ENCODE data around the gene BTRC. TPM values are rescaled to one million over a fixed set of nuclear protein-coding genes. Genes with fewer than 3 reads are reported as not detected.

BTRC gene
- total and polyA plus RNA-seq, 7 donors = 2.4 to 32.6 (median 9.4) TPM

- WGBS, 2 donors = 30 to 39% methylated on average over 15 of the region's 15 CpGs
- Histone ChIP-seq H3K4me3 (peak overlapping the region in 2 of 4 donors; percentile 13 to 28), H3K9me3 (no peaks in the 10 kb centered on the region), H3K27ac (no peak overlapping the region), H3K36me3 (no peaks in the 10 kb centered on the region), H3K27me3 (peaks cover 7 to 72% (median 26%) of the 10 kb centered on the region in 3 donors), H3K4me1 (peaks cover 0 to 12% (median 5%) of the 10 kb centered on the region in 4 donors)
- no peak for TF ChIP-seq EP300 (IDR thresholded peaks at IDR 0.05)
- no peak for TF ChIP-seq POLR2AphosphoS5 (IDR thresholded peaks at IDR 0.05)
- TF ChIP-seq, protein P1, sequence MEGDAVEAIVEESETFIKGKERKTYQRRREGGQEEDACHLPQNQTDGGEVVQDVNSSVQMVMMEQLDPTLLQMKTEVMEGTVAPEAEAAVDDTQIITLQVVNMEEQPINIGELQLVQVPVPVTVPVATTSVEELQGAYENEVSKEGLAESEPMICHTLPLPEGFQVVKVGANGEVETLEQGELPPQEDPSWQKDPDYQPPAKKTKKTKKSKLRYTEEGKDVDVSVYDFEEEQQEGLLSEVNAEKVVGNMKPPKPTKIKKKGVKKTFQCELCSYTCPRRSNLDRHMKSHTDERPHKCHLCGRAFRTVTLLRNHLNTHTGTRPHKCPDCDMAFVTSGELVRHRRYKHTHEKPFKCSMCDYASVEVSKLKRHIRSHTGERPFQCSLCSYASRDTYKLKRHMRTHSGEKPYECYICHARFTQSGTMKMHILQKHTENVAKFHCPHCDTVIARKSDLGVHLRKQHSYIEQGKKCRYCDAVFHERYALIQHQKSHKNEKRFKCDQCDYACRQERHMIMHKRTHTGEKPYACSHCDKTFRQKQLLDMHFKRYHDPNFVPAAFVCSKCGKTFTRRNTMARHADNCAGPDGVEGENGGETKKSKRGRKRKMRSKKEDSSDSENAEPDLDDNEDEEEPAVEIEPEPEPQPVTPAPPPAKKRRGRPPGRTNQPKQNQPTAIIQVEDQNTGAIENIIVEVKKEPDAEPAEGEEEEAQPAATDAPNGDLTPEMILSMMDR (IDR thresholded peaks at IDR 0.05) = no peak
- TF ChIP-seq POLR2A (IDR thresholded peaks at IDR 0.05) = no peak
- no peak for DNase-seq
- intact Hi-C loops (cut with DNase I) = no loop called here
Observed at GRCh38 chr10:101311185-101312066, 42.5 kb upstream of the BTRC start.

DNA sequence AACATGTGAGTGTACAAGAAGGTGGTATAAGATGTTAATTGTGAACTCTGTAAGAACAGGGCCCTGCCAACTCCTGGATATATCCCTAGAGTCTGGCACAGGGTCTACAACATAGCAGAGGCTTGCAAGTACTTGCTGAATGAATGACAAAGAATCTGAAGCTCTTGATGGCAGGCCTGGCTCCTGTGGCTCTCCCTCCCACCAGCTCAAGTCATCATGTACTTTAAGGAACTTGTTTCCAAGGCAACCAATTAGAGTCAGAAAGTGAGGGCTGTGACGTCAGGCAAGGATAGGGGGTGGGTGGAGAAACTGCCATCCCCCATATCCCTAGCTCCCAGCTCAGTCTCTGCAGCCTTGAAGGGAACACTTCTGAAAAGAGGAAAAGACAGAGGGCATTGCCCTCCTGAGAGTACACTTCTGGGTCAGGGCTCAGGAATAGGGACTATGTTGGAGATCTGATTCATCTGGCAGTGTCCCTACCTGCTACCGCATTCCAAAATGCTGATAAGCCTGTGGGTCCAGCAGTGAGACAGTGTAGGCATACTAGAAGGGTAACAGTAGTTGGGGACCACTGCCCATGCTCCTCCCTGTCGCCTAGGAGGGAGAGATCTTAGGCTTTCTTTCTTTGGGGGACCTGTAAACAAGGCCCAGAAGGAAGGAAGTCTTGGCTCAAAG is 34.6 kb upstream of the BTRC start:
- H3K27me3 ChIP-seq = peaks cover 0 to 25% (median 0%) of the 10 kb centered on the region in 3 donors
- H3K36me3 ChIP-seq = no peaks in the 10 kb centered on the region
- TF ChIP-seq POLR2A (IDR thresholded peaks at IDR 0.05) (no peak), POLR2AphosphoS5 (IDR thresholded peaks at IDR 0.05) (no peak), EP300 (IDR thresholded peaks at IDR 0.05) (no peak)
- TF ChIP-seq, protein P1 (IDR thresholded peaks at IDR 0.05) = no peak
- no peak overlapping the region for H3K27ac ChIP-seq
- no peak overlapping the region for H3K4me3 ChIP-seq
- H3K9me3 ChIP-seq = no peaks in the 10 kb centered on the region
- no peak for DNase-seq
- WGBS, 2 donors = 79% methylated on average over 3 of the region's 3 CpGs
- intact Hi-C loops (cut with DNase I) = no loop called here
- H3K4me1 ChIP-seq = no peaks in the 10 kb centered on the region

DNA sequence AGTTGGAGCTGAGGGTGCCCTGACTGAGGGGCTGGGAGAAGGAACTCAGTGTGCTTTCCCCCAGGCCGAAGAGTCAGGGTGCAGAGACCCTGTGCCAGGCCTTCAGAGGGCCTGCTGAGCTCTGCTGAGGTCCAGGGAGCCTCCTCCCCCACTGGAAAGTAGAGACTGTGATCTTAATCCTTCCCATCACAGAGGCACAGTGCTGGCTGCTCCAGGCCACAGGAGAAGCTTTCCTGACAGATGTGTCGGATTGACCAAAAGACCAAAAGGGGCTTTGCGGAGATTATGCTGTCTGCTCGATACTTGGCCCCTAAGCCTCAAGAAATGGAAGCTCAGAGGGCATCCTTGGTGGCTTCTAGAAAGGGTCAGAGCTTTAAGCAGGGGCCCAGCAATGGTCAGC is 32.9 kb upstream of the BTRC start:
- H3K27ac ChIP-seq = no peak overlapping the region
- no peak overlapping the region for H3K4me3 ChIP-seq
- TF ChIP-seq, protein P1 (IDR thresholded peaks at IDR 0.05) = no peak
- TF ChIP-seq EP300 (IDR thresholded peaks at IDR 0.05) (no peak), POLR2AphosphoS5 (IDR thresholded peaks at IDR 0.05) (no peak), POLR2A (IDR thresholded peaks at IDR 0.05) (no peak)
- WGBS, 2 donors = 88 to 91% methylated on average over 4 of the region's 4 CpGs
- H3K9me3 ChIP-seq = no peaks in the 10 kb centered on the region
- no peak for DNase-seq
- no peaks in the 10 kb centered on the region for H3K4me1 ChIP-seq
- intact Hi-C loops (cut with DNase I) = no loop called here
- H3K36me3 ChIP-seq = no peaks in the 10 kb centered on the region
- H3K27me3 ChIP-seq = peaks cover 0 to 25% (median 0%) of the 10 kb centered on the region in 3 donors

GRCh38 chr10:101322266-101323108 is 31.5 kb upstream of the BTRC start:
- 61 to 63% methylated on average over 21 of the region's 21 CpGs for WGBS, 2 donors
- no peak for DNase-seq
- intact Hi-C loops (cut with DNase I) = no loop called here

More at GRCh38 chr10:101322266-101323108, 31.5 kb upstream of the BTRC start:
- no peak overlapping the region for H3K4me3 ChIP-seq
- no peaks in the 10 kb centered on the region for H3K36me3 ChIP-seq
- no peaks in the 10 kb centered on the region for H3K9me3 ChIP-seq
- H3K27me3 ChIP-seq = peaks cover 0 to 25% (median 0%) of the 10 kb centered on the region in 3 donors
- H3K27ac ChIP-seq = no peak overlapping the region
- TF ChIP-seq EP300 (IDR thresholded peaks at IDR 0.05) = no peak
- TF ChIP-seq, protein P1 (IDR thresholded peaks at IDR 0.05) = no peak
- TF ChIP-seq POLR2AphosphoS5 (IDR thresholded peaks at IDR 0.05) = no peak
- TF ChIP-seq POLR2A (IDR thresholded peaks at IDR 0.05) = no peak
- H3K4me1 ChIP-seq = no peaks in the 10 kb centered on the region

Data from sigmoid colon (tissue), 7 donors.